Measurements from ENCODE around the gene GBF1.

DNA sequence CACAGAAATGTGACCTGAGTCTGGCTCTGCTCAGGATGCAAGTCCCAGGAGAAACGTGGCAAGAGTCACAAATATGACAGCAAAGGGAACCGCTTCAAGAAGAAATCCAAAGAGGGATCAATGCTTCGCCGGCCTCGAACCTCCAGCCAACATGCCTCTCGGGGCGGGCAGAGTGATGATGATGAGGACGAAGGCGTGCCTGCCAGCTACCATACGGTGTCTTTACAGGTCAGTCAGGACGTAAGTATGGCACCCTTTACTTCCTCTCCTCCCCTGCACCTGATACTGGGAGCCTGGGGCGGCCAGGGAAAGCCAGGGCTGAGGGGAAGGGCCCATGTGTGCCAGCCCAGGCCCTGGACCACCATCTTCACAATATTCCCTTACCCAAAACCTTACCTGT lies 131.6 kb downstream of the GBF1 start:
- TF ChIP-seq, protein P1, sequence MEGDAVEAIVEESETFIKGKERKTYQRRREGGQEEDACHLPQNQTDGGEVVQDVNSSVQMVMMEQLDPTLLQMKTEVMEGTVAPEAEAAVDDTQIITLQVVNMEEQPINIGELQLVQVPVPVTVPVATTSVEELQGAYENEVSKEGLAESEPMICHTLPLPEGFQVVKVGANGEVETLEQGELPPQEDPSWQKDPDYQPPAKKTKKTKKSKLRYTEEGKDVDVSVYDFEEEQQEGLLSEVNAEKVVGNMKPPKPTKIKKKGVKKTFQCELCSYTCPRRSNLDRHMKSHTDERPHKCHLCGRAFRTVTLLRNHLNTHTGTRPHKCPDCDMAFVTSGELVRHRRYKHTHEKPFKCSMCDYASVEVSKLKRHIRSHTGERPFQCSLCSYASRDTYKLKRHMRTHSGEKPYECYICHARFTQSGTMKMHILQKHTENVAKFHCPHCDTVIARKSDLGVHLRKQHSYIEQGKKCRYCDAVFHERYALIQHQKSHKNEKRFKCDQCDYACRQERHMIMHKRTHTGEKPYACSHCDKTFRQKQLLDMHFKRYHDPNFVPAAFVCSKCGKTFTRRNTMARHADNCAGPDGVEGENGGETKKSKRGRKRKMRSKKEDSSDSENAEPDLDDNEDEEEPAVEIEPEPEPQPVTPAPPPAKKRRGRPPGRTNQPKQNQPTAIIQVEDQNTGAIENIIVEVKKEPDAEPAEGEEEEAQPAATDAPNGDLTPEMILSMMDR (IDR thresholded peaks at IDR 0.05) = no peak
- no peak for TF ChIP-seq POLR2A (IDR thresholded peaks at IDR 0.05)
